ENCODE measurements around the gene PLPPR3. TPM values are rescaled to one million over a fixed set of nuclear protein-coding genes. Genes with fewer than 3 reads are reported as not detected.

The PLPPR3 gene
- total RNA-seq, 4 donors from 2014 or later, result not detected

DNA sequence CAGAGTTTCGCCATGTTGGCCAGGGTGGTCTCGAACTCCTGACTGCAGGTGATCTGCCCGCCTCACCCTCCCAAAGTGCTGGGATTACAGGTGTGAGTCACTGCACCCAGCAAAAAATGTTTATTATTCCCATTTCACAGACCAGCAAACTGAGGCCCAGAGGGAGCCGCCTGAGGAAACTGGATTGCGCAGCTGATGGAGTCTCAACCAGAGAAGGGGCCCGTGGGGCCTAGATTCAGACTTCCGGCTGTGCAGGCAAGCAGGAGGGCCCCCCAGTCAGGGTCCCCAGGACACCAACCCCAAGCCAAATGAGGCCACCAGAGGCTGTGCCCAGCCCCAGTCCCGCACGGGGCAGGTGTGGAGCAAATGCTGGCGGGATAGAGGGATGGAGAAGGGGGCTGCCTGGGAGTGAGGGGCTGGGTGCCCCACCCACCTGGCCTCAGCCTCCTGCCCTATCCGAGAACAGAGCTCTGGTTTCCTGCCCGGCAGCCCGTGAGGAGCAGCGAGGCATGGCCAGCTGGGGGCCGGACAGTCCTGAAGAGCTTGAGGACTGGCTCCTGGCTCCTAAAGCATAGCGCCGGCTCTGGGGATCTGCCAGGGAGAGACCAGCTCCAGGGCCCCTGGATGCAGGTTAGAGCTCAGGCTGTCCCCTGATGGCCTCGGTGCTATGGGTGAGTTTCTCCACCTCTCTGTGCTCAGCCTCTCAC, 48.9 kb downstream of the PLPPR3 start:
- Histone ChIP-seq H3K27ac (no peak overlapping the region), H3K4me3 (no peak overlapping the region), H3K4me1 (no peaks in the 10 kb centered on the region), H3K27me3 (peaks cover 0 to under 1% (median 0%) of the 10 kb centered on the region in 3 donors), H3K9me3 (no peaks in the 10 kb centered on the region), H3K36me3 (no peaks in the 10 kb centered on the region)
- intact Hi-C loops (cut with DNase I; ENCODE audit: low total_unique reads) (loop anchor here (5.0 kb wide), 1 partner anchor 209 kb away; the partner anchor contains the start of gene WDR18), in situ Hi-C loops (cut with MboI; ENCODE audit: low sequenced_read_pairs in 4 of 4) (loop anchor here (5.0 to 10.0 kb wide), 5 partner anchors 149 to 212 kb away; partner anchors contain the start of genes WDR18 (in 2 of the 4) and ARID3A (in 1 of the 4))
- TF ChIP-seq, protein P1, sequence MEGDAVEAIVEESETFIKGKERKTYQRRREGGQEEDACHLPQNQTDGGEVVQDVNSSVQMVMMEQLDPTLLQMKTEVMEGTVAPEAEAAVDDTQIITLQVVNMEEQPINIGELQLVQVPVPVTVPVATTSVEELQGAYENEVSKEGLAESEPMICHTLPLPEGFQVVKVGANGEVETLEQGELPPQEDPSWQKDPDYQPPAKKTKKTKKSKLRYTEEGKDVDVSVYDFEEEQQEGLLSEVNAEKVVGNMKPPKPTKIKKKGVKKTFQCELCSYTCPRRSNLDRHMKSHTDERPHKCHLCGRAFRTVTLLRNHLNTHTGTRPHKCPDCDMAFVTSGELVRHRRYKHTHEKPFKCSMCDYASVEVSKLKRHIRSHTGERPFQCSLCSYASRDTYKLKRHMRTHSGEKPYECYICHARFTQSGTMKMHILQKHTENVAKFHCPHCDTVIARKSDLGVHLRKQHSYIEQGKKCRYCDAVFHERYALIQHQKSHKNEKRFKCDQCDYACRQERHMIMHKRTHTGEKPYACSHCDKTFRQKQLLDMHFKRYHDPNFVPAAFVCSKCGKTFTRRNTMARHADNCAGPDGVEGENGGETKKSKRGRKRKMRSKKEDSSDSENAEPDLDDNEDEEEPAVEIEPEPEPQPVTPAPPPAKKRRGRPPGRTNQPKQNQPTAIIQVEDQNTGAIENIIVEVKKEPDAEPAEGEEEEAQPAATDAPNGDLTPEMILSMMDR (IDR thresholded peaks at IDR 0.05 in 4 of 5, conservative IDR thresholded peaks at IDR 0.05 in 1 of 5), result no peak
- TF ChIP-seq POLR2A (IDR thresholded peaks at IDR 0.05), result no peak
- no peak for ATAC-seq
- DNase-seq, result no peak

GRCh38 chr19:772063-772462, 49.7 kb downstream of the PLPPR3 start:
- no peak overlapping the region for H3K27ac ChIP-seq
- no peak overlapping the region for H3K4me3 ChIP-seq
- no peaks in the 10 kb centered on the region for H3K4me1 ChIP-seq
- in situ Hi-C loops (cut with MboI; ENCODE audit: low sequenced_read_pairs in 4 of 4), result loop anchor here (5.0 to 10.0 kb wide), 5 partner anchors 150 to 213 kb away; partner anchors contain the start of genes WDR18 (in 2 of the 4) and ARID3A (in 1 of the 4)
- intact Hi-C loops (cut with DNase I; ENCODE audit: low total_unique reads), result loop anchor here (5.0 kb wide), 1 partner anchor 210 kb away; the partner anchor contains the start of gene WDR18
- no peaks in the 10 kb centered on the region for H3K9me3 ChIP-seq
- no peak for TF ChIP-seq POLR2A (IDR thresholded peaks at IDR 0.05)
- TF ChIP-seq, protein P1 (IDR thresholded peaks at IDR 0.05 in 4 of 5, conservative IDR thresholded peaks at IDR 0.05 in 1 of 5), result no peak
- no peaks in the 10 kb centered on the region for H3K36me3 ChIP-seq
- DNase-seq, result no peak
- peaks cover 0 to 9% (median 0%) of the 10 kb centered on the region in 3 donors for H3K27me3 ChIP-seq
- no peak for ATAC-seq

- H3K4me3 ChIP-seq, result no peak overlapping the region
- DNase-seq, result no peak
- no peak overlapping the region for H3K27ac ChIP-seq
- H3K36me3 ChIP-seq, result no peaks in the 10 kb centered on the region
- peaks cover 0 to 9% (median 0%) of the 10 kb centered on the region in 3 donors for H3K27me3 ChIP-seq
- ATAC-seq, result no peak
- intact Hi-C loops (cut with DNase I; ENCODE audit: low total_unique reads) (loop anchor here (2.0 to 5.0 kb wide), 2 partner anchors 211 to 229 kb away; partner anchors contain the start of genes GRIN3B and WDR18), in situ Hi-C loops (cut with MboI; ENCODE audit: low sequenced_read_pairs in 4 of 4) (loop anchor here (5.0 to 10.0 kb wide), 5 partner anchors 151 to 213 kb away; partner anchors contain the start of genes WDR18 (in 2 of the 4) and ARID3A (in 1 of the 4))
- TF ChIP-seq, protein P1 (IDR thresholded peaks at IDR 0.05 in 4 of 5, conservative IDR thresholded peaks at IDR 0.05 in 1 of 5), result peak in 3 of 5 experiments; percentile 39 to 48 (median 47)
- TF ChIP-seq POLR2A (IDR thresholded peaks at IDR 0.05), result no peak
- H3K9me3 ChIP-seq, result no peaks in the 10 kb centered on the region
- no peaks in the 10 kb centered on the region for H3K4me1 ChIP-seq
Observed at GRCh38 chr19:771332-771785, 50.4 kb downstream of the PLPPR3 start.

DNA sequence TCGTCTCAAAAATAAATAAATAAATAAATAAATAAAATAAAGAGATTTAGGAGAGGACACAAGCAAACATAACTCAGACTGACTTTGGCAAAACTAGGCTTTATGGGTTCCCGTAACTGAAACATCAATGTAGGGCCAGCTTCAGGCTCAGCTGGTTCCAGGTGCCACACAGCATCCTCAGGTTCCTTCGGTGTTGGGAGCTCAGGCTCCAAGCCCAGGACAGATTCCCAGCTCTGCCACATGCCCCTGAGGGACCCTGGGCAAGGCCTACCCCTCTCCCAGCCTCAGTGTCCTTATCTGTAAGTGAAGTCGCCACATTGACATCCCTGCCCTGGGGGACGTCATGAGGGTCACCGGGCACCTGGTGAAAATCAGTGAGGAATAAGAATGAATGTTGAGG, 52.1 kb downstream of the PLPPR3 start:
- intact Hi-C loops (cut with DNase I; ENCODE audit: low total_unique reads), result loop anchor here (1.0 to 5.0 kb wide), 3 partner anchors 152 to 231 kb away; partner anchors contain the start of genes GRIN3B and WDR18
- TF ChIP-seq, protein P1 (IDR thresholded peaks at IDR 0.05 in 4 of 5, conservative IDR thresholded peaks at IDR 0.05 in 1 of 5), result no peak
- no peak for TF ChIP-seq POLR2A (IDR thresholded peaks at IDR 0.05)
- Histone ChIP-seq H3K36me3 (no peaks in the 10 kb centered on the region), H3K4me3 (no peak overlapping the region), H3K9me3 (no peaks in the 10 kb centered on the region), H3K4me1 (no peaks in the 10 kb centered on the region), H3K27me3 (peaks cover 0 to 9% (median 0%) of the 10 kb centered on the region in 3 donors), H3K27ac (no peak overlapping the region)
- in situ Hi-C loops (cut with MboI; ENCODE audit: low sequenced_read_pairs in 4 of 4), result loop anchor here (5.0 to 10.0 kb wide), 5 partner anchors 153 to 215 kb away; partner anchors contain the start of genes WDR18 (in 2 of the 4) and ARID3A (in 1 of the 4)
- ATAC-seq (no peak), DNase-seq (no peak)

Data from gastrocnemius medialis (tissue), 4 donors.